ENCODE data around the gene EFEMP1. TPM values are rescaled to one million over a fixed set of nuclear protein-coding genes. Genes with fewer than 3 reads are reported as not detected.
A peak's percentile ranks its signal among the peaks of the same experiment; 100 is the strongest.

The EFEMP1 gene
- total RNA-seq, 1 experiment from 2014 or later, result 0.15 TPM

DNA sequence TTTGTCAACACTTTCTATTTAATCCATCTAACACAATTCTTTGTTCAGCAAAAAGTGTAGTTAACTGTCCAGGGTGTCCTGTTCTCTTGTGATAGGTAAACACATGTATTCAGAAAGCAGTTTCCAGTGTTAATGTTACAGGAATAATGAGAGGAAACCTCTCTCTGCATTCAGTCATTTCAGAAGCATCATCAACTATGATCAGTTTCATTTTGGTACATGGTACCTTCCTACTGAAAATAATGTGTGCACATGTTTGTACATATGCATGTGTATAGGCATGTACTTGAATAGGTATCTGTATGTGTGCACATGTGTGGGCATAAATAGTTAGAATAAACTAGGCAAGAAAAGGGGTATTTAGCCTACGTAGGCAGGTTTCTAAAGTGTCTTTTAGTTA, 16.6 kb downstream of the EFEMP1 start:
- ChIA-PET POLR2A (ENCODE audit: low non-redundant PET) (no interaction called here), CTCF (no interaction called here)
- Histone ChIP-seq H3K4me1 (ENCODE audit: insufficient read depth, low read length, poor library complexity, severe bottlenecking) (peaks cover 6% of the 10 kb centered on the region), H3K36me3 (ENCODE audit: insufficient read depth, low read length, poor library complexity, severe bottlenecking) (no peaks in the 10 kb centered on the region), H3K9me3 (ENCODE audit: low read depth, low read length, poor library complexity, severe bottlenecking) (peaks cover 5% of the 10 kb centered on the region), H3K27me3 (replicated peaks; ENCODE audit: insufficient read depth, low read depth, low read length, poor library complexity) (peaks cover 55% of the 10 kb centered on the region), H3K27ac (ENCODE audit: low read depth, low read length, poor library complexity, severe bottlenecking) (no peak overlapping the region), H3K4me3 (ENCODE audit: low read depth, low read length, poor library complexity, severe bottlenecking) (no peak overlapping the region)
- intact Hi-C loops (cut with micrococcal nuclease; ENCODE audit: unreplicated experiment), result no loop called here
- no peak for DNase-seq (ENCODE audit: low spot score)
- no TSS peak for BruUV-seq (replicated peaks)
- TF ChIP-seq EZH2 (IDR thresholded peaks at IDR 0.05; ENCODE audit: borderline replicate concordance, low read depth, low read length, poor library complexity, severe bottlenecking), result no peak
- TF ChIP-seq, protein P1, sequence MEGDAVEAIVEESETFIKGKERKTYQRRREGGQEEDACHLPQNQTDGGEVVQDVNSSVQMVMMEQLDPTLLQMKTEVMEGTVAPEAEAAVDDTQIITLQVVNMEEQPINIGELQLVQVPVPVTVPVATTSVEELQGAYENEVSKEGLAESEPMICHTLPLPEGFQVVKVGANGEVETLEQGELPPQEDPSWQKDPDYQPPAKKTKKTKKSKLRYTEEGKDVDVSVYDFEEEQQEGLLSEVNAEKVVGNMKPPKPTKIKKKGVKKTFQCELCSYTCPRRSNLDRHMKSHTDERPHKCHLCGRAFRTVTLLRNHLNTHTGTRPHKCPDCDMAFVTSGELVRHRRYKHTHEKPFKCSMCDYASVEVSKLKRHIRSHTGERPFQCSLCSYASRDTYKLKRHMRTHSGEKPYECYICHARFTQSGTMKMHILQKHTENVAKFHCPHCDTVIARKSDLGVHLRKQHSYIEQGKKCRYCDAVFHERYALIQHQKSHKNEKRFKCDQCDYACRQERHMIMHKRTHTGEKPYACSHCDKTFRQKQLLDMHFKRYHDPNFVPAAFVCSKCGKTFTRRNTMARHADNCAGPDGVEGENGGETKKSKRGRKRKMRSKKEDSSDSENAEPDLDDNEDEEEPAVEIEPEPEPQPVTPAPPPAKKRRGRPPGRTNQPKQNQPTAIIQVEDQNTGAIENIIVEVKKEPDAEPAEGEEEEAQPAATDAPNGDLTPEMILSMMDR (conservative IDR thresholded peaks at IDR 0.05; ENCODE audit: low read depth, low read length), result no peak

GRCh38 chr2:55903727-55904126, 19.9 kb downstream of the EFEMP1 start:
- DNase-seq (ENCODE audit: low spot score), result no peak
- H3K4me3 ChIP-seq (ENCODE audit: low read depth, low read length, poor library complexity, severe bottlenecking), result no peak overlapping the region
- H3K36me3 ChIP-seq (ENCODE audit: insufficient read depth, low read length, poor library complexity, severe bottlenecking), result no peaks in the 10 kb centered on the region
- TF ChIP-seq, protein P1 (conservative IDR thresholded peaks at IDR 0.05; ENCODE audit: low read depth, low read length), result no peak
- TF ChIP-seq EZH2 (IDR thresholded peaks at IDR 0.05; ENCODE audit: borderline replicate concordance, low read depth, low read length, poor library complexity, severe bottlenecking), result no peak
- ChIA-PET POLR2A (ENCODE audit: low non-redundant PET) (no interaction called here), CTCF (no interaction called here)
- intact Hi-C loops (cut with micrococcal nuclease; ENCODE audit: unreplicated experiment), result no loop called here
- peaks cover 24% of the 10 kb centered on the region for H3K27me3 ChIP-seq (replicated peaks; ENCODE audit: insufficient read depth, low read depth, low read length, poor library complexity)
- H3K27ac ChIP-seq (ENCODE audit: low read depth, low read length, poor library complexity, severe bottlenecking), result no peak overlapping the region
- peaks cover 5% of the 10 kb centered on the region for H3K9me3 ChIP-seq (ENCODE audit: low read depth, low read length, poor library complexity, severe bottlenecking)
- BruUV-seq (replicated peaks), result no TSS peak
- H3K4me1 ChIP-seq (ENCODE audit: insufficient read depth, low read length, poor library complexity, severe bottlenecking), result peaks cover 19% of the 10 kb centered on the region

DNA sequence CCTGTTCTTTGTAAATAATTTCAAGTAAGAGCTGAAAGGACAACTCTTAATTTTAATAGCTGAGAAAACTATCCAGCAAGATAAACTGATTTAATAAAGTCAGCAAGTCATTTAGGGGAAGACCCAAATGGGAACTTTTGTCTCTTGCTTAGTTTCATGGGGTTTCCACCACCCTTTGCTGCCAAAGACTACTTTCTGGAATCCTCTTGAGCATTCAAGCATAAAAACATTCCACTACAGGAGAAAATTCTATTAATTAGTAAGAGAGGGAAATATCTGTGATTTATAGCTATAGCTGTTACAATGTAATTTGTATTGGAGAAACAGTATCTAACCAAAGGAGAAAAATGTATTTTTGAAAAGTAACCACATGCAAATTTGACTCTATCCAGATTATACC, 20.6 kb downstream of the EFEMP1 start:
- no TSS peak for BruUV-seq (replicated peaks)
- no peak overlapping the region for H3K4me3 ChIP-seq (ENCODE audit: low read depth, low read length, poor library complexity, severe bottlenecking)
- TF ChIP-seq EZH2 (IDR thresholded peaks at IDR 0.05; ENCODE audit: borderline replicate concordance, low read depth, low read length, poor library complexity, severe bottlenecking), result no peak
- TF ChIP-seq, protein P1 (conservative IDR thresholded peaks at IDR 0.05; ENCODE audit: low read depth, low read length), result no peak
- H3K27ac ChIP-seq (ENCODE audit: low read depth, low read length, poor library complexity, severe bottlenecking), result no peak overlapping the region
- H3K36me3 ChIP-seq (ENCODE audit: insufficient read depth, low read length, poor library complexity, severe bottlenecking), result no peaks in the 10 kb centered on the region
- H3K4me1 ChIP-seq (ENCODE audit: insufficient read depth, low read length, poor library complexity, severe bottlenecking), result peaks cover 19% of the 10 kb centered on the region
- intact Hi-C loops (cut with micrococcal nuclease; ENCODE audit: unreplicated experiment), result no loop called here
- ChIA-PET CTCF (no interaction called here), POLR2A (ENCODE audit: low non-redundant PET) (no interaction called here)
- peak; percentile 20 for DNase-seq (ENCODE audit: low spot score)
- peaks cover 17% of the 10 kb centered on the region for H3K27me3 ChIP-seq (replicated peaks; ENCODE audit: insufficient read depth, low read depth, low read length, poor library complexity)
- H3K9me3 ChIP-seq (ENCODE audit: low read depth, low read length, poor library complexity, severe bottlenecking), result peaks cover 5% of the 10 kb centered on the region

Measured in A673 (cell line).